Stimulated activated CD8-positive, alpha-beta memory T cell treated with anti-CD3 and anti-CD28 coated beads, Interleukin-4, amount 100 ng/mL, for 48 hours (primary cell): ENCODE results near the gene OR10H3.

Experiments used
- DNase-seq: peaks from one replicate; pipeline ENCODE4 v3.0.0-alpha.2; 2020

The OR10H3 gene, protein sequence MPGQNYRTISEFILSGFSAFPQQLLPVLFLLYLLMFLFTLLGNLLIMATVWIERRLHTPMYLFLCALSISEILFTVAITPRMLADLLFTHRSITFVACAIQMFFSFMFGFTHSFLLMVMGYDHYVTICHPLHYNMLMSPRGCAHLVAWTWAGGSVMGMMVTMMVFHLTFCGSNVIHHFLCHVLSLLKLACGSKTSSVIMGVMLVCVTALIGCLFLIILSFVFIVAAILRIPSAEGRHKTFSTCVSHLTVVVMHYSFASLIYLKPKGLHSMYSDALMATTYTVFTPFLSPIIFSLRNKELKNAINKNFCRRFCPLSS

DNA sequence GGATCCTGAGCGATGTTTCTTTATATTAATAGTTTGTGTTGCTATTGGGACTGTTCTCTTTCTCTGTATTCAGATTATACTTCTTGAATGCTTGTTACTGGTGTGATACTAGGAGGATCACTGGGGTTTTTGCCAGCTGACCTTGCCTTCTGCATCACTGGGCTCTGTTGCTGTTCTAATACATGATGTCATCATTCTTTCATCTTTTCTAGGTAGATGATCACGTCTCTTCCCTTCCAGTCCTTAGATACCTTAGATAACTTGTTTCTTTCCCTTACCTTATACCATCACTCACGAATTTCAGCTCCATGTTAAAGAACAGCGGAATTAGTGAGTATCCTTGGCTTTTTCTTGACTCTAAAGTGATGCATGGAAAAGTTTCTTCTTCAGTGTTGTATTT, at the start of gene OR10H3:
Gene OR10H3, plus strand, starts transcription at position 264 of the 400 bp plus-strand sequence. CDS start 3,408 bp downstream, outside the sequence.
- no peak for DNase-seq

DNA sequence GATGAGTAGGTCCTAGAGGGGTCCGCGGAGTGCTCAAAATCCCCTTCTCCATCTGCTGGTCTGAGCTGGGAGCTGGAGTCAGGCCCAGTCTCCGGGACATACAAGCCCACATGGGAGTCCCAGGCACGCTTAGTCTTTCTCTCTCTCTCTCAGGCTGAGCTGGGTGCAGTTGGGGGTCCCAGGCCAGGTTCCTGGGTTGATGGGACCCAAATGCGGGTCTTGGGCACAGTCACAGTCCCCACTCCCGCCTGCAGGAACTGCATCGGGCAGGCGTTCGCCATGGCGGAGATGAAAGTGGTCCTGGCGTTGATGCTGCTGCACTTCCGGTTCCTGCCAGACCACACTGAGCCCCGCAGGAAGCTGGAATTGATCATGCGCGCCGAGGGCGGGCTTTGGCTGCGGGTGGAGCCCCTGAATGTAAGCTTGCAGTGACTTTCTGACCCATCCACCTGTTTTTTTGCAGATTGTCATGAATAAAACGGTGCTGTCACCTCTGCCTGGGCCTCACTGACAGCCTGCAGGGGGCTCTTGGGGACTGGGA, 41.1 kb upstream of the OR10H3 start:
- no peak for DNase-seq

DNA sequence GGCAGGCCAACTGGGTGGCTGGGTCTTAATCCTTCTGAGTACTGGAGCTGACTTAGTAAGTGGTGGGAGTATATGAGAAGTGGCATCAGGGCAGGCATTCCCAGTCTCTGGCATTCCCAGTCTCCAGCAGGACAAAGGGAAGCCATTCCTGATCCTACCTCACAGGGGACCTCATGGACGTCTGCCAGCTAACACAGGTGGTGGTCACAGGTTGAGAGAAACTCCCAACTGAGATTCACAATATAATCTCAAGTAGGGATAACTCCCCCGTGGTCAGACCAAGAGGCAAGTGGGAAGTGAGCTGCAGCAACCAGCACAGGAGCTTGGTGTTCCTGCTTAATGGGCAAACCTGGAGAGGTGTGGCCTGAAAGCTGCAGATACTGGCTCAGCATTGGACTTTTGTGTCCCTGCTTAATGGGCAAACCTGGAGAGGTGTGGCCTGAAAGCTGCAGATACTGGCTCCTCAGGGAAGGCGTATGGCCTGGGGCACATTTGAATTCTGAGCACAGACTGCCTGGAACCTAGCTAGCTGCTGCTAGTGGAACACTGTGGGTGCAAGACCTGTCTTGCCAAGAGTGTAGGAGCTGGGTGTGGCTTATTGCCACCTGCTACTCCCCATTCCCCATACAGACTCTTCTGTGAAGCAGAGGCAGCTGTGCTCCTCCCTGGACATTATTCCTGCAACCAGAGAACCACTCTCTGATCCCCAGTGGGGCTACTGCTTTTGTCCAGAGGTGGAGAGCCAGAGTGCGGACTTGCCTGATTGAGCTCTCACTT, 35.8 kb upstream of the OR10H3 start:
- DNase-seq, result no peak

DNA sequence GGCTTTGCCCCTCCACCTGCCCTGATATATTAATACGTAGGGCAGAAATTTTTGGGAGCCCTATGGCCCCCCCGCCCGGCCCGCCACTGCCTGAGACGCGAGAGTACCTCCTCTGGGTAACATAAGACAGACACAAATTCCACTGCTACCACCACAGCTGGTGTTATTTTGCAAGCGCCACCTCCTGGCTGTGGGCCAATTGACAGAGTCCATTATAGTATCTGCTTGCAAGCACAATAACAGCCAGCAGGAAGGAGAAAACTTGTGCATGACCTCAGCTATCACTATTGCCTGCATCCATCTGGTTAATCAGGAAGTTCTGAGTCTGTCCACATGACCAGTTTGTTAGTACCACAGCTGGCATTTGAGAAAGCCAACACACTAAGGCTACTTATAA, 35.3 kb upstream of the OR10H3 start:
- peak; percentile 38 for DNase-seq

DNA sequence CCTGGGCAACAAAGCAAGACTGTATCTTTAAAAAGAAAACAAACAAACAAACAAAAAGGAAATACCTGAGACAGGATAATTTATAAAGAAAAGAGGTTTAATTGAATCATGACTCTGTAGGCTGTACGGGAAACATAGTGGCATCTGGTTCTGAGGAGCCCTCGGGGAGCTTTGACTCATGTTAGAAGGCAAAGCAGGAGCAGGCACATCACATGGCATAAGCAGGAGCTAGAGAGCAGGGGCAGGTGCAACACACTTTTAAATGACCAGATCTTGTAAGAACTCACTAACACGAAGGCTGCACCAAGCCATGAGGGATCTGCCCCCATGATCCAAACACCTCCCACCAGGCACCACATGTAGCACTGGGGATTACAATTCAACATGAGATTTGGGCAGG, 23.1 kb upstream of the OR10H3 start:
- no peak for DNase-seq

DNA sequence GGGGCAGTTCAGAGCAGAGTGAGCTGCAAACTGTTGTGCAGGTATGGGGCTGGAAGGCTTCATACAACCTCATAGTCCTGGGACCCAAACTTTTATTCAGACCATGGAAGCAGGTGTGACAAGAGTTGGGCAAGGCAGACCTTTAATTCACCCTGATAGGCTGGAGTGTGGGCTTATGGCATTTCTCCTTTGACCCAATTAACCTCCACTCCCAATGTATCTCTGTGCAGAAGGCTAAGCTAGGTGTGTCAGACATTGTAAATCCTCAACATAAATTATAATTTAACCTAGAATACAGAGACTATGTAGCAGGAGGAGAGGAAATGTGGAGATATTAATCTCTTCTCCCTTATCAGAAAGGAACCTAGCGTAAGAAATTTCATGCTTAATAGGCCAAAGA, 22.1 kb upstream of the OR10H3 start:
- no peak for DNase-seq

DNA sequence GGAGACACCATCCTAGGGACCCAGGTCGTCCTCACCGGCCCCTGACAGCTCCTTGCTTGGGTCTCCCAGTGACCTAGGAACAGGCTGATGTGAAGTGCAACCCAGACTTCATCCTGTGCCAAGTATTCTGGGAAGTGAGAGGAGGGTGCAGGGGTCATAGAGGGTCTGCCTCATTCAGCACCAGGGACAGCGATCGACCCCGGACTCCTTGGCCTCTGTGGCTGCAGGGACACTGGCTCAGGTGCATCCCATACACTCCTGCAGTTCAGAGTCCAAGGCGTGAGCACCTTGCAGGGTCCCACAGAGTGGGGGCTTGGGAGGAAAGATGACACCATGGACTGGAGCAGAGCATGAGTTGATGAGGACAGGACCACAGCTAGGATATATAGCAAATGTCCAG, 20.0 kb upstream of the OR10H3 start:
- no peak for DNase-seq

DNA sequence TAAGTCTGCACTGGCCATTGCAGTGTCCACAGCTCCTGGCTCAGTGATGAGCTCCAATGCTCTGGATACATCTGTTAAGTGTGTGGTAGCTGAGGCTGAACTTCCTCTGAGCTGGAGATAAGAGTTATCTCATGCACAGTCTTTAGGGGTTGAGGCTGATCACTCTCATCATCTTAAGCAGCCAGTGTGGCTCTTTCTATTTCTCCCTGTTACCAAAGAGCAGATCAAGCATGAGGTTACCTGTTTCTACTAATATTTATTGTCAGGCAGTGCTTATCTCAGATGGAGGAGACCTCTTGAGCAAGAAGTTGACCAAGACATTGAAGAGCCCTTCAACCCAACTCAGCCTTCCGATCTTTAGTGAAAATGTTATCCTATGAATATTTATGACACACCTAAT, 16.5 kb upstream of the OR10H3 start:
- no peak for DNase-seq

DNA sequence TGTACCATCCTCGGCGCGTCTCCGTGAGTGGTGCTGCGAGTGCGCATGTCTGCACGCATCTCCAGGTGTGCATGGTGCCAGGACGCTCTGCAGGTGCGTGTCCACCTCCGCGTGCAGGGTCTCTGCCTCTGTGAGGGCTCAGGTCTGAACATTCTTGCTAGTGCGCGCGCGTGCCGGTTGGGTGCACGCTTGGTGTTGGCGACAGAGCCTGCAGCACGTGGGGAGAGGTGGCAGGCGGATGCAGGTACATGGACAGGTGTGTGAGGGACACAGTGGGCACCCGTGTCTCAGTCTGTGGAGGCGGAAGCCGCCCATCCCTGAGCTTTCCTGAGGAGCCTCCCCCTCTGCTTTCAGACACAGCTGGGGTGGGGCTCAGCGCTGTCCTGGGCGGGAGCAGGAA, 14.8 kb upstream of the OR10H3 start:
- DNase-seq, result no peak

DNA sequence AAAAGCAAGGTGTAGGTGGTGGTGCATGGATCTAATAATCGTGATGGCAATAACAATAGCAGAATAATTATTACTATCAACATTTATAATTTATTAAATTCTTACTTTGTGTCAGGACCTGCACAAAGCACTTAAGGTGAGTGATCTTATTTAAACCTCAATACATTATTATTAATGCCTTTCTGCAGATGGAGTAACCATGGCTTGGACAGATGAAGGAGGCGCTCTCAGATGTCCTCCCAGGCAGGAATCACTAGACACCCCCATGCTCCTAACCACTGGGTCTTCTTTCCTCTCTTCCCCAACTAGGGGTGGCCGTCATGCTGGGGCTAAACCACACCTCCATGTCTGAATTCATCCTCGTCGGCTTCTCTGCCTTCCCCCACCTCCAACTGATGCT, 10.1 kb upstream of the OR10H3 start, which contains the start of gene OR10H2:
Gene OR10H2, plus strand, starts transcription at position 301 of the 400 bp plus-strand sequence. Its CDS starts 20 bp downstream, at position 321.
- no peak for DNase-seq

DNA sequence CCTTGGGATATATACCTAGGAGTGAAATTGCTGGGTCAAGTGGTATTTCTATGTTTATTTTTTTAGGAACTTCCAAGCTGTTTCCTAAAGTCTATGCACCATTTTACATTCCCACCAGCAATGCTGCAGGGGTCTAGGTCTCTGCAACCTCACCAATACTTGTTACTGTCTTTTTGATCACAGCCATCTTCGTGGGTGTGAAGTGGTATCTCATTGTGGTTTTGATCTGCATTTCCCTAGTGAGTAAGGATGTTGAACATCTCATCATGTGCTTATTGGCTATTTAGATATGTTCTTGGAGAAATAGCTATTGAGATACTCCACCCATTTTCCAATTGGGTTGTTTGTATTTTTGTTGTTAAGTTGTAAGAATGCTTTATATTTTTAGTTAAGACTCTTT, 7.2 kb upstream of the OR10H3 start:
- DNase-seq, result no peak

DNA sequence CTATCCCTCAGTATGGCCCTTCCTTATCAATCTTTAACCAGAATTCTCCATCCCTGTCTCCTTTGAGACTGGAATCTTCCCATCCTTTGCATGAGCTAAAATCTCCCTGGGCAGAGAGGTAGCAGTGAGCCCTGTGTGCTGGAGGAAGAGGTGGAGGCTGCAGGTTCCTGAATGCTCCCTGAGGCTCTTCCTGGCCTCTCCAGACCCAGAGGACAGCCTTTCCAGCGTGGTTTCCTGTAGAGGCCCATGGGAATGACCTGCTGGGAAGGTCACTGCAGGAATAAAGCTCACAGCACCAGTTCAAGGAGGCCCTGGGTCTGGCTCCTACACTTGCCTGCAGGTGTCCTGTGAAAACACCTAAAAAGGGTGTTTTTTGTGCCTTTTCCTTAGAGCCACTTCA, 5.4 kb upstream of the OR10H3 start:
- no peak for DNase-seq

DNA sequence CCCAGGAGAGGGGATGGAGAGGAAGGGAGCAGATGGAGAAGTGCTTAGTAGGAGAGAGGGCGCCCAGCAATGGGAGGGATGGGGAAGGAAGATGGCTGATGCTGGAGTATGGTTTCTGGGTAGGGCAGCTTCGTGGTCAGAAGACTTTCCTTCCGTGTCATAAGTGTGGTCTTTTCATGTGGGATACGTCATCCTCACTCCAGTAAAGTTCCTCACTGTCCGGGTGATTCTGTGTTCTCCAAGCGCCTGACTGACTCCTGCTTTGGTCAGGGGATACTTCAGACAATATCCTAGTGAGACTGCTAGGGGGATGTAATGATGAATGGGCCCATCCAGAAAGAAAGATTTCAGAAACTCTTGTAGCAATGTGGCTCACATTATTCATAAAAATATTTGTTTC, 3.9 kb upstream of the OR10H3 start:
- no peak for DNase-seq

DNA sequence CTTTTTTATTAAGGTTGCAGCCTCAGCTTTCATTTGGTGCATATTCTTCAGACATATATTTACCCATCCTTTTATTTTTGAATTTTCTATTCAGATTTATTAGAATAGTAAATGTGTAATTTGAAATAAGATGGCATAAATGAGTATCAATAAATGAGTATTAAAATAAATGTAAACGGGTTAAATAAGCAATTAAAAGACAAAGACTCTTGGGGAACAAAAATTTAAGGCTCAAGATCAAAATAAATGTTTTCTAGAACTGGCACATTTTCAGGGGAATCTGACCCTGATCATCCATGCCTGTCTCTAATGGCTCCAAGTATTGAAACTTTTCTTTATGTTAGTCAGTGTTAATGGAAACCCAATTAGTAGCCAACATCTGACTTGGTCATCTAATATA, 3.0 kb downstream of the OR10H3 start:
- no peak for DNase-seq

DNA sequence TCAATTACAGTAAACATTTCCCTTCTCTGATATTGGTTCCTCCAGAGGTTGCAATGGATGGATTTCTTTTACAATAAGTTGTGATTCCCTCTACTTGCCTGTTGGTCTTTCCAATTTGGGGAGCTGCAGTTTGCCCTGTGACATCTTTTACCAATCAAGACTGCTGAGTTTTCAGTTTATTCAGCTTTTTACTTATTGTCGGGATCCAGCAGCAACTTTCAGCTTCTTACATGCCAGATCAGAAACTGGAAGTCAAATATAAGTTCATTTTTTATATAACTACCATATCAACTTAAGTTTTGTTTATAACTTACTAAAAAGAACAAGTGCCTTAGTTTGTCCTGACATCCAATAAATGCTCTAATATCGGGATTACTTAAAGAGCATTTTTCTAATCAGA, 10.5 kb downstream of the OR10H3 start:
- no peak for DNase-seq

DNA sequence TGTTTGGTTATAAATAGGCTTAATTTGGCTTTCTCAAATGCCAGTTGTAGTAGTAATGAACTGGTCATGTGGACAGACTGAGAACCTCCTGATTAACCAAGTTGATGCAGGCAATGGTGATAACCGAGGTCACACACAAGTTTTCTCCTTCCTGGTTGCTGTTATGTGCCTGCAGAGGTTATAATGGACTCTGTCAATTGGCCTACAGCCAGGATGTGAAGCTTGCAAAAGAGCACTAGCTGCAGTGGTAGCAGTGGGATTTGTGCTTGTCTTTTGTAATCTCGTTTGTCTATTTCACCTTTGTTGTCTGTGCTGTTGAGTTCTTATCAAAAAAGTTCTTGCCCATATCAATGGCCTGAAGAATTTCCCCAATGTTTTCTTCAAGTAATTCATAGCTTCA, 20.6 kb downstream of the OR10H3 start:
- no peak for DNase-seq

DNA sequence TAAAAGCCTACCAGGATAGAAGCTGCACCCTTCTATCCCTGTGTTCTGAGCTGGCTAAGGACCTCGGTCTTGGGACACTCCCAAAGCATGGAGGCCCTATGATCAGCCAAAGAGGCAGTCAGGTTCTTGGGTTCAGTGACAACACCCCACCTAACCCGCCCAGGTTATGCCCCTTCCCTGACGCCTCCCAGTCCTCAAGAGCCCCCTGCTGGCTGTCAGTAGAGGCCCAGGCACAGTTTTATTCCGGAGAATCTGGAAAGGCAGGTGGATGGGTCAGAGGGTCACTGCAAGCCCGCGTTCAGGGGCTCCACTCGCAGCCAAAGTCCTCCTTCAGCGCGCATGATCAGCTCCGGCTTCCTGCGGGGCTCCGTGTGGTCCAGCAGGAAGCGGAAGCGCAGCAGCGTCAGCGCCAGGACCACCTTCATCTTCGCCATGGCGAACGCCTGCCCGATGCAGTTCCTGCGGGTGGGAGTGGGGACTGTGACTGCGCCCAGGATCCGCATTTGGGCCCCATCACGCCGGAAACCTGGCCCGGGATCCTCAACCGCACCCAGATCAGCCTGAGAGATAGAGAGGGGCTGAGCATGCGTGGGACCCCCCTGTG, 22.3 kb downstream of the OR10H3 start:
- DNase-seq, result no peak

DNA sequence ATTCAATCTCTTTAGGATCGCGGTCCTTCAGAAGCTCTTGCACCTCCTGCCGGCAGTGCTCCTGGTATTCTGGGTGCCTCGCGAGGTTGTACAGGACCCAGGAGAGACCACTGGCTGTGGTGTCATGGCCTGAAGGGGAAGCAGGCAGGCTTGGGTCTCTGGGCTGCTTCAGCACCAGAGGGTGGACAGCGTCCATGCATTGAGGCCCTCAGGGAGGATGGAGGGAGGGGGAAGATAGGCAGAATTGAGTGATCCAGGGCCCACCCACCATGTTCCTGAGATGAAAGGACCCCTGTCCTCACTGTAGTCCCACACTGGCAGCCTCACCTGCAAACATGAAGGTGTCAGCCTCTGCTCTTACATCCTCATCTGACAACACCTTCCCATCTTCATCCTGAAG, 31.8 kb downstream of the OR10H3 start:
- no peak for DNase-seq

DNA sequence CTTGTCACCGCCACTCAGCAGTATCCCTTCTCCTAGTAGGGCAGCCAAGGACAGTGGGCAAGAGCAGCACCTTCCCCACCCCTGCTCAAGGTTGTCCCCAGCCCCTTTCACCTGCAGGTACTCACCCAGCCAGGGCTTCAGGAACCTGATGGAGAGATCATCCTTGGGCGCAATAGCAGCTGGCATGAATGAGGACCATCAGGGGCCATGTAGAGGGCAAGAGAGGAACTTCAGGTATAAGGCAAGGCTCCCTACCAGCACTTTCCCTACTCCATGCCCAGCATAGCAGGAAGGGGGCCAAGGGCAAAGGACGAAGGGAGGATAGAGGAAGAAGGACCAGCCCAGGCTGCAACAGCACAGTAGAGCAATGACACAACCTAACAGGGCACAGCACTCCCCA, 36.4 kb downstream of the OR10H3 start:
- DNase-seq, result peak; percentile 1

DNA sequence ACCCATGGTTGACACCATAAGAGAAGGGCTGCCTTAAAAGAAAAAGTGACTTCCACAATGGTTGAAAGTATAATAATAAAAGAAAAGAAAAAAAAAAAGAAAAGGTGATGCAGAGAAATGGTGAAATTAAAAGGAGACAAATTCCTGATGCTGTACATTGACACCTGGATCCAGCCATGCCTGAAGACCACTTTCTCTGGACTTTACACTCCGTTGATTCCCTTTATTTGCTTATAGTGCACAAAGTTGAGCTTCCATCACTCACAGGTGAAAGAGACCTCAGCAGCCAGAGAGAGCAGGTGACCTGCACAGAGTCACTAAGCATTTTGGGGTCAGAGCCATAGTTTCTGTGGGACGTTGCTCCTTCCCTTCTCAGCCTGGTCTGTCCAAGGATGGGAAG, 37.5 kb downstream of the OR10H3 start:
- peak; percentile 3 for DNase-seq

DNA sequence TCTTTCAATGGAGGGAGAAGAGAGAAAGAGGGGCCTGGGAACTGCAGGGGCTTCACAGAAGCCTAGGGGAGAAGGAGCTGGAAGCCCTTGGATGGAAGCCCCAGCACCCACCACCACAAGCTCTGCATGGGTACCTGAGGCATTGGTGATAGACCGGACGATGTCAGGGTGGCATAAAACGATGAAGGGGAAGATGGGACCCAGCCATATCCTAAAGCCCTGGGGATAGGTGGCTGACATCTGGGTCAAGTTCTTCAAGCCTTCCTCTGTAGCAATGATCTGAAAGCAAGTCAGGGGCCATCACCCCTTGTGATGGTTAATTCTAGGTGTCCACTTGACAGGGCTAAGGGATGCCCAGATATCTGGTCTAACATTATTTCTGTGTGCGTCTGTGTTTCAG, 38.5 kb downstream of the OR10H3 start:
- DNase-seq, result no peak

DNA sequence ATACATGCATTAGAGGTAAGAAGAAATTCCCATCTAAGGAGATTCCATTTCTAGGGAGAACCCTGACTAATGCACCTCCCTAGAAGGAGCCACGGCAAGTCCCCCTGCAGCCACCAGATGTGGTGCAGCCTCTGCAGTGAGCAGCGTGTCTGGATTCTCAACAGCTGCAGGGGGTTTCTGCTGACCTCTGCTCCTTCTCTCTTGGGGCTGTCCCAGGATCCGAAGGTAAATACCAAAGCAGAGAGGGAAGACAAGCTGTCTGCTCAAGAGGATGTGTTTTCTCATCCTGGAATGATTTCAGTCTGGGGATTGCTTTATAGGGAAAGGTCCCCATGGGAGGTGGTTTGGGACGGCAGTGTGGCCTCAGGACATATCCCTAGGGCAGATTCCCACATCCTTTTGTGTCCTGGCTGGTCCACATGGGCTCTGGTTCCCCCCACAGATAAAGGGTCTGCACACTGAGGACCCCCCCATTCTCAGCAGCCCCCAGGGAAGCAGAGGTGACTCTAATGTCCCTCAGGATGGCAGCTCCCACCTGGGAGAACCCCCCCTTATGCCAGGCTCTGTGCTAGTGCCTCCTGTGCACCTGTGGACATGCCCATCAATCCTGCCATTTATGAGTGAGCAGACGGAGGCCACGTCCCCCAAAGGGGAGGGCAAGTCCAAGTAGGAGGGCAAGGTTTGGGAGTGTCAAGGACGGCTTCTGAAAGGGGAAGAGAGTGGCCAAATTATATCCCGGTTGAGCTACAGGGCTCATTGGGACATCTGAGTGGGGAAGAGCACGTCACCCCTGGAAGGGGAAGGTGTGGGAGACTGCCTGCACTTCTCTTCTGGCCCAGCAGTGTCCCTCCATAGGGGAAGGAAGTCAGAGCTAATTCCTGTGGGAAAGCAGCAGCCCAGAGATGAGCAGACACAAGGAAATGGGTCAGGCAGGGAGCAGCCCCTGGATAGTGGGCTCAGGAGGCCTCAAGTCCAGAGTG, 39.5 kb downstream of the OR10H3 start:
- DNase-seq, result peak; percentile 7
